ENCODE data around the gene FBXO10.
"Not testable (repeated sequence)": the region's sequence is repeated elsewhere in the genome, so short reads cannot be mapped to it uniquely, and the experiment has no call there.

FBXO10 gene

GRCh38 chr9:37477987-37478619, 98.1 kb downstream of the FBXO10 start:
- not testable (repeated sequence) for DNase-seq (ENCODE audit: low read depth in 2 of 2)

- DNase-seq (ENCODE audit: low read depth in 2 of 2): not testable (repeated sequence)
Observed at GRCh38 chr9:37477443-37477842, 98.7 kb downstream of the FBXO10 start.

- no peak for DNase-seq (ENCODE audit: low read depth in 2 of 2)
Observed at GRCh38 chr9:37476930-37477329, 99.2 kb downstream of the FBXO10 start.

- DNase-seq (ENCODE audit: low read depth in 2 of 2): no peak
Observed at GRCh38 chr9:37474438-37474837, 101.7 kb downstream of the FBXO10 start.

GRCh38 chr9:37473982-37474381, 102.2 kb downstream of the FBXO10 start:
- DNase-seq (ENCODE audit: low read depth in 2 of 2): not testable (repeated sequence)

- DNase-seq (ENCODE audit: low read depth in 2 of 2): no peak
Observed at GRCh38 chr9:37471942-37472684, 104.1 kb downstream of the FBXO10 start.

- DNase-seq (ENCODE audit: low read depth in 2 of 2): no peak
Observed at GRCh38 chr9:37468620-37469019, 107.6 kb downstream of the FBXO10 start.

- not testable (repeated sequence) for DNase-seq (ENCODE audit: low read depth in 2 of 2)
Observed at GRCh38 chr9:37467530-37467929, 108.7 kb downstream of the FBXO10 start.

GRCh38 chr9:37466037-37466709, 110.0 kb downstream of the FBXO10 start:
- peak in 1 of 2 experiments; percentile 28 for DNase-seq (ENCODE audit: low read depth in 2 of 2)

- peak; percentile 97 to 98 for DNase-seq (ENCODE audit: low read depth in 2 of 2)
Observed at GRCh38 chr9:37465249-37466036, 110.7 kb downstream of the FBXO10 start, which contains the start of gene ZBTB5. ZBTB5 (minus strand) TSS chr9:37465450; CDS start chr9:37442551, 22,899 bp downstream.

- DNase-seq (ENCODE audit: low read depth in 2 of 2): peak in 1 of 2 experiments; percentile 52
Observed at GRCh38 chr9:37464426-37465248, 111.5 kb downstream of the FBXO10 start.

- no peak for DNase-seq (ENCODE audit: low read depth in 2 of 2)
Observed at GRCh38 chr9:37464006-37464405, 112.2 kb downstream of the FBXO10 start.
